ENCODE measurements around the gene PCBP4.

PCBP4 gene

DNA sequence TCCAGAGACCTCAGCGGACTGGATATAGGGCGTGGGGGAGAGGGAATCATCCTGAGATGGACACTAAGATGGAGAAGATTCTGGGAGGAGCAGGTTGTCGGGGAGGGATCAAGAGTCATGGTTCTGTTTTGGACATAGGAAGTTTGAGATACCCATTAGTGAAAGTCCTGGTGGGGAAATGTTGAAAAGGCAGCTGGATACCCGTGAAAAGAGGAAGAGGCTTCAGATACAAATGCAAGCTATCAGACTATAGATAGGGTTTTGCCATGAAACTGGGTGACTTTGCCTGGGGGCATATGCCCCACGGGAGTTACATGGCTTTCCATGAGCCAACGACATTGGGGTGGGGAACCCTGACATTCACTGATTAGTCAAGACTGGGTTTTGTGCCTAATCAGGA lies 13.1 kb downstream of the PCBP4 start:
- H3K4me3 ChIP-seq (IDR thresholded peaks at IDR 0.05; ENCODE audit: insufficient read depth, low read depth, low read length) = no peak overlapping the region
- no peaks in the 10 kb centered on the region for H3K79me2 ChIP-seq (ENCODE audit: insufficient read depth, low read depth)
- no peak overlapping the region for H2AFZ ChIP-seq (ENCODE audit: low read depth)
- TF ChIP-seq, protein P1, sequence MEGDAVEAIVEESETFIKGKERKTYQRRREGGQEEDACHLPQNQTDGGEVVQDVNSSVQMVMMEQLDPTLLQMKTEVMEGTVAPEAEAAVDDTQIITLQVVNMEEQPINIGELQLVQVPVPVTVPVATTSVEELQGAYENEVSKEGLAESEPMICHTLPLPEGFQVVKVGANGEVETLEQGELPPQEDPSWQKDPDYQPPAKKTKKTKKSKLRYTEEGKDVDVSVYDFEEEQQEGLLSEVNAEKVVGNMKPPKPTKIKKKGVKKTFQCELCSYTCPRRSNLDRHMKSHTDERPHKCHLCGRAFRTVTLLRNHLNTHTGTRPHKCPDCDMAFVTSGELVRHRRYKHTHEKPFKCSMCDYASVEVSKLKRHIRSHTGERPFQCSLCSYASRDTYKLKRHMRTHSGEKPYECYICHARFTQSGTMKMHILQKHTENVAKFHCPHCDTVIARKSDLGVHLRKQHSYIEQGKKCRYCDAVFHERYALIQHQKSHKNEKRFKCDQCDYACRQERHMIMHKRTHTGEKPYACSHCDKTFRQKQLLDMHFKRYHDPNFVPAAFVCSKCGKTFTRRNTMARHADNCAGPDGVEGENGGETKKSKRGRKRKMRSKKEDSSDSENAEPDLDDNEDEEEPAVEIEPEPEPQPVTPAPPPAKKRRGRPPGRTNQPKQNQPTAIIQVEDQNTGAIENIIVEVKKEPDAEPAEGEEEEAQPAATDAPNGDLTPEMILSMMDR (conservative IDR thresholded peaks at IDR 0.05; ENCODE audit: low read depth, low read length) = no peak
- H4K20me1 ChIP-seq (ENCODE audit: insufficient read depth) = no peaks in the 10 kb centered on the region
- no peaks in the 10 kb centered on the region; the same call in 1 of the 2 replicates for H3K27me3 ChIP-seq (ENCODE audit: insufficient read depth, low read depth)
- H3K4me1 ChIP-seq (ENCODE audit: low read depth, poor library complexity, severe bottlenecking) = no peaks in the 10 kb centered on the region
- H3K36me3 ChIP-seq (ENCODE audit: insufficient read depth) = no peaks in the 10 kb centered on the region
- H3K4me2 ChIP-seq = no peak overlapping the region
- no peak overlapping the region for H3K9ac ChIP-seq
- no peak overlapping the region for H3K27ac ChIP-seq

DNA sequence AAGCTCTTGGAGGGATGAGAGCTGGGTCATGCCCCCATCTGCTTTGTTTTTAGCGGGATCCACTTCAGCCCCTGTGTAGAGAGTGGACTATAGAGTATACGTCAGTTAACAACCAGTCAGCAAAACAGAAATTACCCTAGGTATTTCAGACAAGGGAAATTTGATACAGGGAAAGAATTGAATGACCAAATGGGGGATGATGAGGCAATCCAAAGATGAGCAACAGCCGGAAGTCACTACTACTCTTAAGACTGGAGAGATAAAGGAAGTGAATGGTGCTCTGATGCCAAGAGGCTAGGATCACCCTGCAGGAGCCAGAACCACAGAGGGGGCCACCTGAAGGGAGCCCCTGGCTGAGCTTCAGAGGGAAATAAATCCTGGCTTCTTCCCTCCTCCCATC lies 13.8 kb downstream of the PCBP4 start:
- H4K20me1 ChIP-seq (ENCODE audit: insufficient read depth) = no peaks in the 10 kb centered on the region
- H3K36me3 ChIP-seq (ENCODE audit: insufficient read depth) = no peaks in the 10 kb centered on the region
- no peak overlapping the region for H3K9ac ChIP-seq
- no peak overlapping the region for H3K27ac ChIP-seq
- no peaks in the 10 kb centered on the region; the same call in 1 of the 2 replicates for H3K27me3 ChIP-seq (ENCODE audit: insufficient read depth, low read depth)
- H3K4me1 ChIP-seq (ENCODE audit: low read depth, poor library complexity, severe bottlenecking) = no peaks in the 10 kb centered on the region
- no peaks in the 10 kb centered on the region for H3K79me2 ChIP-seq (ENCODE audit: insufficient read depth, low read depth)
- H3K4me3 ChIP-seq (IDR thresholded peaks at IDR 0.05; ENCODE audit: insufficient read depth, low read depth, low read length) = no peak overlapping the region
- H3K4me2 ChIP-seq = no peak overlapping the region
- H2AFZ ChIP-seq (ENCODE audit: low read depth) = no peak overlapping the region
- TF ChIP-seq, protein P1 (conservative IDR thresholded peaks at IDR 0.05; ENCODE audit: low read depth, low read length) = no peak

DNA sequence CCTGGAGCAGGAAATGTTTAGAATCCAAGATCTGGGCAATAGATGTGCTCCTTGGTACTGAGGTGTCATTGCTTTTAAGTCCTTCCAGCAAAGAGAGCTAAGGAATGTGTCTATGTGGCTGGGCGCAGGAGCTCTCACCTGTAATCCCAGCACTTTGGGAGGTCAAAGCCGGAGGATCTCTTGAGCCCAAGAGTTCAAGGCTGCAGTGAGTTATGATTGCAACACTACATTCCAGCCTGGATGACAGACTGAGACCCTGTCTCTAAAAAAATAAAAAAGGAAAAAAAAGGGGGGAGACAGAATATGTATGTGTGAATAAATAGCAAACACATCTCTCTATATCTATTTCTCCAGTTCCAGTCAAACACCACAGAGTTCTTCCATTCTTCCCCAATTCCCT lies 16.4 kb downstream of the PCBP4 start:
- Histone ChIP-seq H3K9ac (no peak overlapping the region), H3K27me3 (ENCODE audit: insufficient read depth, low read depth) (no peaks in the 10 kb centered on the region; the same call in 1 of the 2 replicates), H3K4me1 (ENCODE audit: low read depth, poor library complexity, severe bottlenecking) (no peaks in the 10 kb centered on the region)

DNA sequence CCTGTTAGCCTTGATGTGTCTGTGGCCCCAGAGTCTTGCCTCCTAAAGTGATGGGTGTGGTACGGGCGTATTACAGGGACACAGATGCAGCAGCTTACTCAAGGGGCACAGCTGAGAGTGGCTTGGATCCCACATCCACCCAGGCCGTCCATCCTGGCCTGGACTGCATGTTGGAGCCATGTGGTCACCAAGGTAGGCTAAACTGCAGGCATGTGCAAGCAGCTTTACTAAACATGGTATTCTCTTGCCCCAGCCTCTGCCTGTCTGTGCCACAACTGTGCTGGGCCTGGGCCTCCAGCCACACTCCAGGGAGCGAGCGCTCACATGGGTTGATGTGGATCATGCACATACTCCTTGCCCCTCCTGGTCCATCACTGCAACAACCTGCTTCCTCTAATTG lies 18.1 kb downstream of the PCBP4 start:
- no peak overlapping the region for H3K4me2 ChIP-seq
- H3K79me2 ChIP-seq (ENCODE audit: insufficient read depth, low read depth) = no peaks in the 10 kb centered on the region
- no peaks in the 10 kb centered on the region for H3K36me3 ChIP-seq (ENCODE audit: insufficient read depth)
- no peak overlapping the region for H3K9ac ChIP-seq
- H3K27me3 ChIP-seq (ENCODE audit: insufficient read depth, low read depth) = no peaks in the 10 kb centered on the region
- no peaks in the 10 kb centered on the region for H4K20me1 ChIP-seq (ENCODE audit: insufficient read depth)
- H3K4me1 ChIP-seq (ENCODE audit: low read depth, poor library complexity, severe bottlenecking) = no peaks in the 10 kb centered on the region
- H3K27ac ChIP-seq = no peak overlapping the region
- TF ChIP-seq, protein P1 (conservative IDR thresholded peaks at IDR 0.05; ENCODE audit: low read depth, low read length) = no peak
- H3K4me3 ChIP-seq (IDR thresholded peaks at IDR 0.05; ENCODE audit: insufficient read depth, low read depth, low read length) = no peak overlapping the region
- H2AFZ ChIP-seq (ENCODE audit: low read depth) = no peak overlapping the region

More for the DNA sequence above, 16.4 kb downstream of the PCBP4 start:
- TF ChIP-seq, protein P1 (conservative IDR thresholded peaks at IDR 0.05; ENCODE audit: low read depth, low read length) = no peak
- no peak overlapping the region for H2AFZ ChIP-seq (ENCODE audit: low read depth)
- H4K20me1 ChIP-seq (ENCODE audit: insufficient read depth) = no peaks in the 10 kb centered on the region
- H3K4me3 ChIP-seq (IDR thresholded peaks at IDR 0.05; ENCODE audit: insufficient read depth, low read depth, low read length) = no peak overlapping the region
- H3K27ac ChIP-seq = no peak overlapping the region
- no peak overlapping the region for H3K4me2 ChIP-seq
- H3K79me2 ChIP-seq (ENCODE audit: insufficient read depth, low read depth) = no peaks in the 10 kb centered on the region
- no peaks in the 10 kb centered on the region for H3K36me3 ChIP-seq (ENCODE audit: insufficient read depth)
